Stomach (tissue), 9 donors: ENCODE data around the gene NEMP2. TPM values are rescaled to one million over a fixed set of nuclear protein-coding genes. Genes with fewer than 3 reads are reported as not detected.

ENCODE experiments used
- DNase-seq, 2 donors: peaks; one replicate each; pipeline versions ENCODE4 v3.0.0 to v3.0.0-alpha.2; 2013 to 2019
- H3K27ac ChIP-seq, 5 donors: fragments of 200-600 bp in 4 of 5; sonication (generic) in 4 of 5; one replicate each; pipeline ENCODE4 v1.5.1; 2013 to 2019; ENCODE audit warnings: mild to moderate bottlenecking in 1 of 5, moderate library complexity in 1 of 5
- H3K27me3 ChIP-seq, 3 donors: fragments of 200-600 bp; sonication (generic); one replicate each; pipeline ENCODE4 v1.5.1; 2017 to 2019; ENCODE audit warnings: mixed run types in 1 of 3
- H3K36me3 ChIP-seq, 4 donors: fragments of 200-600 bp; sonication (generic); 1 replicate in 3 of 4; 2 replicates in 1 of 4; pipeline ENCODE4 v1.5.1; 2016 to 2019
- H3K4me1 ChIP-seq, 4 donors: fragments of 200-600 bp; sonication (generic); one replicate each; pipeline ENCODE4 v1.5.1; 2016 to 2019
- H3K4me3 ChIP-seq, 4 donors: fragments of 200-600 bp; sonication (generic) in 3 of 4; one replicate each; pipeline ENCODE4 v1.5.1; 2016 to 2019; ENCODE audit warnings: mild to moderate bottlenecking in 1 of 4
- H3K9me3 ChIP-seq, 4 donors: fragments of 200-600 bp; sonication (generic); one replicate each; pipeline ENCODE4 v1.5.1; 2016 to 2019
- CTCF ChIP-seq, 7 experiments: fragments of 450-650 bp in 4 of 7; fragments of 200-600 bp in 3 of 7; sonication (generic) in 3 of 7; IDR thresholded peaks; one replicate each; pipeline ENCODE4 v1.5.1; 2016 to 2019; ENCODE audit warnings: antibody characterized with exemption in 7 of 7, control low read depth in 2 of 7, mild to moderate bottlenecking in 1 of 7
- EP300 ChIP-seq: sonication (generic); formaldehyde crosslinking; IDR thresholded peaks from one replicate; pipeline ENCODE4 v1.6.1; 2017; ENCODE audit warnings: antibody characterized with exemption
- POLR2A ChIP-seq, 4 donors: fragments of 450-650 bp; IDR thresholded peaks; one replicate each; pipeline ENCODE4 v1.6.1; 2016; ENCODE audit warnings: antibody characterized with exemption in 4 of 4, control low read depth in 2 of 4, mild to moderate bottlenecking in 1 of 4, moderate library complexity in 1 of 4
- POLR2AphosphoS5 ChIP-seq, 3 donors: sonication (generic); formaldehyde crosslinking; IDR thresholded peaks; one replicate each; pipeline ENCODE4 v1.6.1; 2016; ENCODE audit warnings: antibody characterized with exemption in 3 of 3
- WGBS, 5 donors: extraction: QIAGEN DNeasy Blood & Tissue Kit in 3 of 5; methylation state at CpG; one replicate each; pipeline versions ENCODE4 v1.1.5 to v1.1.7; 2013 to 2018; 5-methylcytosine and 5-hydroxymethylcytosine counted together
- intact Hi-C: fragments of 100-400 bp; cut with DNase I; formaldehyde crosslinking; loops from one replicate; pipeline ENCODE4 v1.15.1; 2023; ENCODE audit warnings: low total_unique reads
- polyA plus RNA-seq, 3 donors: library from polyadenylated mRNA; stranded (reverse); fragments of 200-250 nt; gene quantifications; one replicate each; pipeline ENCODE4 v1.2.3, GENCODE V29; 2013
- total RNA-seq, 5 donors: library from RNA; depleted of rRNA; stranded (reverse); fragments of >200 nt; gene quantifications; one replicate each; pipeline versions ENCODE4 v1.1.0 to v1.2.3, GENCODE V29; 2014 to 2016
- donor health status: healthy with polysubstance abuse.
- donor health status: Bipolar disorder and iron deficiency.
- donor health status: healthy.

The NEMP2 gene
- total and polyA plus RNA-seq, 8 donors = 0.60 to 18.7 (median 1.6) TPM; not detected in 2

- H3K27ac ChIP-seq = no peak overlapping the region
- intact Hi-C loops = no loop called here
- no peaks in the 10 kb centered on the region for H3K27me3 ChIP-seq
- no peak overlapping the region for H3K4me3 ChIP-seq
- H3K36me3 ChIP-seq = no peaks in the 10 kb centered on the region
- TF ChIP-seq POLR2A (IDR thresholded peaks at IDR 0.05) (no peak), CTCF (IDR thresholded peaks at IDR 0.05) (no peak), POLR2AphosphoS5 (IDR thresholded peaks at IDR 0.05) (no peak), EP300 (no peak)
- DNase-seq = no peak
- H3K9me3 ChIP-seq = peaks cover 7 to 13% (median 9%) of the 10 kb centered on the region in 4 donors
- 91 to 98% (median 96%) methylated on average over 2 of the region's 2 CpGs for WGBS, 5 donors
- no peaks in the 10 kb centered on the region for H3K4me1 ChIP-seq
These were observed 29.1 kb upstream of the NEMP2 start for GRCh38 chr2:190563646-190564045.

GRCh38 chr2:190563109-190563508, 28.6 kb upstream of the NEMP2 start:
- Histone ChIP-seq H3K27me3 (no peaks in the 10 kb centered on the region), H3K27ac (no peak overlapping the region), H3K4me1 (no peaks in the 10 kb centered on the region), H3K4me3 (no peak overlapping the region), H3K36me3 (no peaks in the 10 kb centered on the region), H3K9me3 (peaks cover 7 to 10% (median 8%) of the 10 kb centered on the region in 4 donors)
- 64 to 76% (median 70%) methylated on average over 8 of the region's 8 CpGs for WGBS, 5 donors
- TF ChIP-seq EP300 (no peak), CTCF (IDR thresholded peaks at IDR 0.05) (no peak), POLR2AphosphoS5 (IDR thresholded peaks at IDR 0.05) (no peak)
- intact Hi-C loops = no loop called here
- DNase-seq = peak in 1 of 2 donors; percentile 31

- Histone ChIP-seq H3K27me3 (no peaks in the 10 kb centered on the region), H3K9me3 (peaks cover 0 to under 1% (median 0%) of the 10 kb centered on the region in 4 donors), H3K4me3 (no peak overlapping the region), H3K36me3 (no peaks in the 10 kb centered on the region), H3K4me1 (no peaks in the 10 kb centered on the region), H3K27ac (no peak overlapping the region)
- TF ChIP-seq EP300 = no peak
- no peak for TF ChIP-seq CTCF (IDR thresholded peaks at IDR 0.05)
- no peak for TF ChIP-seq POLR2A (IDR thresholded peaks at IDR 0.05)
- no peak for TF ChIP-seq POLR2AphosphoS5 (IDR thresholded peaks at IDR 0.05)
- 12 to 43% (median 30%) methylated on average over 2 of the region's 2 CpGs for WGBS, 5 donors
- DNase-seq = peak in 1 of 2 donors; percentile 52
- intact Hi-C loops = no loop called here
These were observed 27.6 kb upstream of the NEMP2 start for GRCh38 chr2:190562121-190562520.

- DNase-seq = no peak
- TF ChIP-seq CTCF (IDR thresholded peaks at IDR 0.05) (no peak), POLR2AphosphoS5 (IDR thresholded peaks at IDR 0.05) (no peak), POLR2A (IDR thresholded peaks at IDR 0.05) (no peak), EP300 (no peak)
- Histone ChIP-seq H3K4me3 (no peak overlapping the region), H3K4me1 (no peaks in the 10 kb centered on the region), H3K36me3 (no peaks in the 10 kb centered on the region), H3K27me3 (no peaks in the 10 kb centered on the region), H3K9me3 (no peaks in the 10 kb centered on the region), H3K27ac (no peak overlapping the region)
- intact Hi-C loops = no loop called here
- 79 to 94% (median 90%) methylated on average over 3 of the region's 3 CpGs for WGBS, 5 donors
These were observed 26.6 kb upstream of the NEMP2 start for GRCh38 chr2:190561094-190561493.
